Measurements from ENCODE around the gene CBARP. TPM values are rescaled to one million over a fixed set of nuclear protein-coding genes. Genes with fewer than 3 reads are reported as not detected.
A peak's percentile ranks its signal among the peaks of the same experiment; 100 is the strongest.
"Not testable (repeated sequence)": the region's sequence is repeated elsewhere in the genome, so short reads cannot be mapped to it uniquely, and the experiment has no call there.

The CBARP gene
- total RNA-seq, 2 donors from 2014 or later: not detected

GRCh38 chr19:1214299-1214861, 23.4 kb downstream of the CBARP start:
- Mint-ChIP-seq H3K4me1 (peaks cover 16% of the 10 kb centered on the region), H3K27ac (peak overlapping the region; percentile 99), H3K4me3 (peak overlapping the region; percentile 92), H3K36me3 (ENCODE audit: low read depth) (peaks cover 2% of the 10 kb centered on the region), H3K27me3 (no peaks in the 10 kb centered on the region)
- ATAC-seq (no peak), DNase-seq (peak in 1 of 3 donors; percentile 7)
- H3K9me3 ChIP-seq (ENCODE audit: control insufficient read depth, low read length, poor library complexity, severe bottlenecking): no peaks in the 10 kb centered on the region

- ATAC-seq (peak; percentile 96), DNase-seq (peak; percentile 37 to 57 (median 50))
- peaks cover 2% of the 10 kb centered on the region for H3K36me3 Mint-ChIP-seq (ENCODE audit: low read depth)
- H3K27ac Mint-ChIP-seq: peak overlapping the region; percentile 99
- H3K4me3 Mint-ChIP-seq: peak overlapping the region; percentile 92
- H3K4me1 Mint-ChIP-seq: peaks cover 16% of the 10 kb centered on the region
- no peaks in the 10 kb centered on the region for H3K27me3 Mint-ChIP-seq
- no peaks in the 10 kb centered on the region for H3K9me3 ChIP-seq (ENCODE audit: control insufficient read depth, low read length, poor library complexity, severe bottlenecking)
Observed at GRCh38 chr19:1213391-1214286, 24.2 kb downstream of the CBARP start.

DNA sequence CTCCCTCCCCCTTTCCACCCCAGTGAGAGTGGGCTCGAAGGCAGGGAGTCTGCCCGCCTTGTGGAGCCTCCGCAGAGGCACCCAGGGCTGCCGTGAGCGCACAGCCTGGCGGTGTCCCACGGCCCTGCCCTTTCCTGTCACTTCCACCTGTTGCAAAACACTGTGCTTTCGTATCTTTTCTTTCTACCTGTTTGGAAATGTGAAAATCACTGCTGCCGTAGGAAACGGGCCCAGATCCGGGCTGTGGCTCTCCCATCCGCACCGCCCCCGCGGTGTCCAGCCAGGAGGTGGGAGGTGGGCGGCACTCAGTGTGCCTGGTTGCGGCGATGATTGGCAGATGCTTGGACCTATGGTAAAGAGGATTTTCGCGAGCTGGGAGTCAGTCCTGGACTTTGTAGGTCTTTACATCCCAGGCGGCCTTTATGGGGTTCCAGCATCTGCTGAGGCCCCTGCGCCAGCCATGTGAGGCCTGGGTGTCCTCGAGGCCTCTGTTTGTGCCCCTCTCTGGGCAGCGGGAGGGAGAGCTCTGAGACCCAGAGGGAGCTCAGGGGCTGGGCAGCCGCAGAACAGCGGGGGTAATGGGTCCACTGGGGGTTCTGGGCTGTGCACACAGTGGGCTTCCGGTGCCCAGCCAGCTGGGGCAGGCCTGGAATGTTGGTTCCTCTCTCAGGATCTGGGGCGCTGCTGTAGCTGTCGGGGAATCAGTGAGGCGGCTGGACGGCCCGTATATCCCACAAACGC, 26.1 kb downstream of the CBARP start:
- Mint-ChIP-seq H3K4me1 (peaks cover 31% of the 10 kb centered on the region), H3K4me3 (no peak overlapping the region), H3K27ac (no peak overlapping the region), H3K36me3 (ENCODE audit: low read depth) (peaks cover 2% of the 10 kb centered on the region), H3K27me3 (no peaks in the 10 kb centered on the region)
- peak in 1 of 3 donors; percentile 10 for DNase-seq
- H3K9me3 ChIP-seq (ENCODE audit: control insufficient read depth, low read length, poor library complexity, severe bottlenecking): no peaks in the 10 kb centered on the region
- no peak for ATAC-seq

GRCh38 chr19:1210227-1210538, 27.6 kb downstream of the CBARP start:
- H3K9me3 ChIP-seq (ENCODE audit: control insufficient read depth, low read length, poor library complexity, severe bottlenecking): no peaks in the 10 kb centered on the region
- peaks cover 2% of the 10 kb centered on the region for H3K36me3 Mint-ChIP-seq (ENCODE audit: low read depth)
- H3K4me1 Mint-ChIP-seq: peaks cover 33% of the 10 kb centered on the region
- H3K4me3 Mint-ChIP-seq: no peak overlapping the region
- ATAC-seq: no peak
- no peaks in the 10 kb centered on the region for H3K27me3 Mint-ChIP-seq
- no peak for DNase-seq
- H3K27ac Mint-ChIP-seq: peak overlapping the region; percentile 49

DNA sequence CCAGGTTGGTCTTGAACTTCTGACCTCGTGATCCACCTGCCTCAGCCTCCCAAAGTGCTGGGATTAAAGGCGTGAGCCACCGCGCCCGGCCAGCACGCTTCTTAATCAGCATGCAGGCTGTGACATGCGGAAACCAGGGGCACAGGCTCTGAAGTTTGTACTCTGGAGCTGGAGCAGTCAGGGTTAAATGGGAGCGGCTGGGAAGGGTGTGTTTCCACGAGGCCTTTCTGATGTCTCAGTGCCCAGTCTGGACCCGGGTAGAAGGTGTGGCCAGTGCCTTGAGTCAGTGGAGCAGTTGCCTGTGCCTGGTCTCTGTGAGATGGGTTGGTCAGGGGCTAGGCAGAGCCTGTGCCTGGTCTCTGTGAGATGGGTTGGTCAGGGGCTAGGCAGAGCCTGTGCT, 29.0 kb downstream of the CBARP start:
- DNase-seq: peak in 1 of 3 donors; percentile 8
- peak overlapping the region; percentile 95 for H3K27ac Mint-ChIP-seq
- H3K4me3 Mint-ChIP-seq: peak overlapping the region; percentile 12
- H3K36me3 Mint-ChIP-seq (ENCODE audit: low read depth); H3K9me3 ChIP-seq (ENCODE audit: control insufficient read depth, low read length, poor library complexity, severe bottlenecking); H3K27me3 Mint-ChIP-seq; ATAC-seq: not testable (repeated sequence)
- peaks cover 30% of the 10 kb centered on the region for H3K4me1 Mint-ChIP-seq

DNA sequence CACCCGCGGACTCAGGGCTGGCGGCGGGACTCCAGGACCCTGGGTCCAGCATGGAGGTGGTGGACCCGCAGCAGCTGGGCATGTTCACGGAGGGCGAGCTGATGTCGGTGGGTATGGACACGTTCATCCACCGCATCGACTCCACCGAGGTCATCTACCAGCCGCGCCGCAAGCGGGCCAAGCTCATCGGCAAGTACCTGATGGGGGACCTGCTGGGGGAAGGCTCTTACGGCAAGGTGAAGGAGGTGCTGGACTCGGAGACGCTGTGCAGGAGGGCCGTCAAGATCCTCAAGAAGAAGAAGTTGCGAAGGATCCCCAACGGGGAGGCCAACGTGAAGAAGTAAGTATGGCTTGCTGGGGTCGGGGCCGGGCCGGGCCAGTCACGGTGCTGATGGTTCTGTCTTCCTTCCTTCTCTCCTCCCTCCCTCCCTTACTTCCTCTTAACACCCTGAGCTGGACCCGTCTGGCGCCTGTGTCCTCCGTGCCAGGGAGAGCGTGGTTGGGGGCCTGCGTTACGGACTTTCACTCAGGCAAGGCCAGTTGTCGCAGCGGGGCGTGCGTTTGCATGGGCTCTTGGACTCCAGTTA, 30.8 kb downstream of the CBARP start:
- Mint-ChIP-seq H3K4me3 (peak overlapping the region; percentile 94), H3K36me3 (ENCODE audit: low read depth) (no peaks in the 10 kb centered on the region), H3K27me3 (no peaks in the 10 kb centered on the region), H3K27ac (peak overlapping the region; percentile 95), H3K4me1 (peaks cover 31% of the 10 kb centered on the region)
- H3K9me3 ChIP-seq (ENCODE audit: control insufficient read depth, low read length, poor library complexity, severe bottlenecking): no peaks in the 10 kb centered on the region
- no peak for ATAC-seq
- DNase-seq: no peak

DNA sequence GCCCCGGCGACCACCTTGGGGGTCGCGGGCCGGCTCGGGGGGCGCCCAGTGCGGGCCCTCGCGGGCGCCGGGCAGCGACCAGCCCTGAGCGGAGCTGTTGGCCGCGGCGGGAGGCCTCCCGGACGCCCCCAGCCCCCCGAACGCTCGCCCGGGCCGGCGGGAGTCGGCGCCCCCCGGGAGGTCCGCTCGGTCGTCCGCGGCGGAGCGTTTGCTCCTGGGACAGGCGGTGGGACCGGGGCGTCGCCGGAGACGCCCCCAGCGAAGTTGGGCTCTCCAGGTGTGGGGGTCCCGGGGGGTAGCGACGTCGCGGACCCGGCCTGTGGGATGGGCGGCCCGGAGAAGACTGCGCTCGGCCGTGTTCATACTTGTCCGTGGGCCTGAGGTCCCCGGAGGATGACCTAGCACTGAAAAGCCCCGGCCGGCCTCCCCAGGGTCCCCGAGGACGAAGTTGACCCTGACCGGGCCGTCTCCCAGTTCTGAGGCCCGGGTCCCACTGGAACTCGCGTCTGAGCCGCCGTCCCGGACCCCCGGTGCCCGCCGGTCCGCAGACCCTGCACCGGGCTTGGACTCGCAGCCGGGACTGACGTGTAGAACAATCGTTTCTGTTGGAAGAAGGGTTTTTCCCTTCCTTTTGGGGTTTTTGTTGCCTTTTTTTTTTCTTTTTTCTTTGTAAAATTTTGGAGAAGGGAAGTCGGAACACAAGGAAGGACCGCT, 31.5 kb downstream of the CBARP start:
- Mint-ChIP-seq H3K36me3 (ENCODE audit: low read depth) (no peaks in the 10 kb centered on the region), H3K27ac (peak overlapping the region; percentile 95), H3K4me1 (peaks cover 28% of the 10 kb centered on the region), H3K4me3 (peak overlapping the region; percentile 94), H3K27me3 (no peaks in the 10 kb centered on the region)
- DNase-seq: no peak
- H3K9me3 ChIP-seq (ENCODE audit: control insufficient read depth, low read length, poor library complexity, severe bottlenecking): no peaks in the 10 kb centered on the region
- ATAC-seq: no peak

DNA sequence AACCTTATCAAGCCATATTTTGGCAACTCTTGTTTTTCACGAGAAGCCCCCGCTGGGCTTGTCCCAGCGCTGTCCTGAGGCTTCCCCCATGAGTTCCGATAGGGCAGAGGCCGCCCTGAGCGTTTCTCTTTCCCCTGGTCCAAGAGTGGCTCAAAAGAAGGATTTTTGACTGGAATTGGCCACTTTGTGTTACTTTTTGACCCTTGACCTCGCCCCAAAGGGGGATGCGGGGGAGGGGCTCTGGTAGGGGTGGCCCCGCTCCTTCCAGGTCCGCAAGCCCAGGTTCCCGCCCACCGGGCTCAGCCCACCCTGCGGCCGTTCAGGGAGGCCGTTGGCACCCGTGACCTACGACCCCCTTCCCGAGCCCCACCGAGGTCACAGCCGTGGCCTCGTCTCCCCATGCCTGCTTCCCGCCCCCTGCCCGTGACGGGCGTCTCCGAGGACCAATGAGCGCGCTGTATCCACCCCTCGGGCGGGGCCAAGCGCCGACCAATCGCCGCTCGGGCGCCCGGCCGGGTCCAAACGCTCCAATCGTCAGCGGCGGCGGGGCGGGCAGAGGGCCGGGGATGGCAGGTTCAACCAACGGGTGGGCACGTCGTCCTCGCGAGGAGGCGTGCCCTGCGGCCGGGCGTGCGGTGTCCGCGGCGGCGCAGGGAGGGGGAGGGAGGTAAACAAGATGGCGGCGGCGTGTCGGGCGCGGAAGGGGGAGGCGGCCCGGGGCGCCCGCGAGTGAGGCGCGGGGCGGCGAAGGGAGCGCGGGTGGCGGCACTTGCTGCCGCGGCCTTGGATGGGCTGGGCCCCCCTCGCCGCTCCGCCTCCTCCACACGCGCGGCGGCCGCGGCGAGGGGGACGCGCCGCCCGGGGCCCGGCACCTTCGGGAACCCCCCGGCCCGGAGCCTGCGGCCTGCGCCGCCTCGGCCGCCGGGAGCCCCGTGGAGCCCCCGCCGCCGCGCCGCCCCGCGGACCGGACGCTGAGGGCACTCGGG, 32.4 kb downstream of the CBARP start, which contains the start of gene STK11:
Gene STK11 (plus strand): TSS at position 665 of the 986 bp plus-strand sequence. CDS start 1,136 bp downstream, outside the sequence.
- Mint-ChIP-seq H3K4me3 (peak within 1 kb of the TSS; percentile 94), H3K36me3 (ENCODE audit: low read depth) (no peaks in the 10 kb centered on the region), H3K27ac (peak within 1 kb of the TSS; percentile 95), H3K27me3 (no peaks in the 10 kb centered on the region), H3K4me1 (peaks cover 28% of the 10 kb centered on the region)
- ATAC-seq (peak; percentile 93), DNase-seq (peak; percentile 99 to 100 (median 99))
- H3K9me3 ChIP-seq (ENCODE audit: control insufficient read depth, low read length, poor library complexity, severe bottlenecking): no peaks in the 10 kb centered on the region

DNA sequence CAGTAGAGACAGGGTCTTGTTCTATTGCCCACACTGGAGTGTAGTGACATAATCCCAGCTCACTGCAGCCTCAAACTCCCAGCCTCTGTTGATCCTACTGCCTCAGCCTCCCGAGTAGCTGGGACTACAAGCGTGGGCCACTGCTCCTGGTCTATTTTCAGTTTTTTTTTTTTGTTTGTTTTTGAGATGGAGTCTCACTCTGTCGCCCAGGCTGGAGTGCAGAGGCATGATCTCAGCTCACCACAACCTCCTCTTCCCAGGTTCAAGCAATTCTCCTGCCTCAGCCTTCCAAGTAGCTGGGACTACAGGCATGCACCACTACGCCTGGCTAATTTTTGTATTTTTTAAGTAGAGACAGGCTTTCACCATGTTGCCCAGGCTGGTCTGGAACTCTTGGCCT, 37.2 kb downstream of the CBARP start:
- not testable (repeated sequence) for H3K27me3 Mint-ChIP-seq; H3K27ac Mint-ChIP-seq; H3K4me3 Mint-ChIP-seq; ATAC-seq; H3K9me3 ChIP-seq (ENCODE audit: control insufficient read depth, low read length, poor library complexity, severe bottlenecking); DNase-seq; H3K36me3 Mint-ChIP-seq (ENCODE audit: low read depth)
- H3K4me1 Mint-ChIP-seq: peaks cover 11% of the 10 kb centered on the region

- Mint-ChIP-seq H3K4me1 (peaks cover 11% of the 10 kb centered on the region), H3K36me3 (ENCODE audit: low read depth) (no peaks in the 10 kb centered on the region), H3K27ac (no peak overlapping the region), H3K4me3 (no peak overlapping the region), H3K27me3 (no peaks in the 10 kb centered on the region)
- DNase-seq: no peak
- no peak for ATAC-seq
- H3K9me3 ChIP-seq (ENCODE audit: control insufficient read depth, low read length, poor library complexity, severe bottlenecking): no peaks in the 10 kb centered on the region
Observed at GRCh38 chr19:1199531-1199930, 38.3 kb downstream of the CBARP start.

DNA sequence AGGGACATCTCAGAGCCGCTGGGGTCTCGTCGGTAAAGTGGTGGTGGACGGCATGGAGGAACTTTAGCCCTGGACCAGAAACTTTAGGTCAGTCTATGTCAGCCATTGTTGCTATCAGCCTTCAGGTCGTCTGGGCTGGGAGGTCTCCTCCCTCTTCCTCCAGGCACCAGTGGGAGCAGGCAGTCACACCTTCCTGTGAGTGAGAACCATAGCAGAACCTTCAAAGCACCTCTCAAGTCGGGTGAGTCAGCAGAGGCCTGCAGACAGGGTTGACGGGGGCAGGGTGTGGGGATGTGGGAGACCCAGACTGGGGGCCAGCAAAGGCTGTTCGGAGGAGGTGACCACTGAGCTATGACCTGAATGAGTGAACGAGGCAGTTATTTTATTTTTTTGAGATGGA, 48.4 kb downstream of the CBARP start:
- Mint-ChIP-seq H3K27me3 (no peaks in the 10 kb centered on the region), H3K27ac (no peak overlapping the region), H3K4me1 (peaks cover 20% of the 10 kb centered on the region), H3K36me3 (ENCODE audit: low read depth) (no peaks in the 10 kb centered on the region), H3K4me3 (no peak overlapping the region)
- DNase-seq: no peak
- peak; percentile 19 for ATAC-seq
- H3K9me3 ChIP-seq (ENCODE audit: control insufficient read depth, low read length, poor library complexity, severe bottlenecking): no peaks in the 10 kb centered on the region

Data from T-helper 17 cell (primary cell).